GM12892 (cell line): ENCODE results near the gene COMMD9. TPM values are rescaled to one million over a fixed set of nuclear protein-coding genes. Genes with fewer than 3 reads are reported as not detected.
A peak's percentile ranks its signal among the peaks of the same experiment; 100 is the strongest.
"Not testable (repeated sequence)": the region's sequence is repeated elsewhere in the genome, so short reads cannot be mapped to it uniquely, and the experiment has no call there.

Experiments
- DNase-seq: peaks from one replicate; pipeline ENCODE4 v3.0.0; 2011; ENCODE audit not compliant: insufficient read length
- FAIRE-seq: peaks from 2 replicates; lab custom pipeline; 2011; peaks lifted over from hg19 to GRCh38; lab: Jason Lieb, UNC
- POLR2A ChIP-seq: IDR thresholded peaks from 2 replicates; pipeline ENCODE4 v1.6.1; 2011; ENCODE audit warnings: low read depth, low read length, control low read depth
- POLR2AphosphoS5 ChIP-seq: IDR thresholded peaks from 2 replicates; pipeline ENCODE4 v1.6.1; 2011; ENCODE audit warnings: low read depth, low read length, control low read depth
- TAF1 ChIP-seq: IDR thresholded peaks from 2 replicates; pipeline ENCODE4 v1.6.1; 2011; ENCODE audit warnings: low read depth, mild to moderate bottlenecking, control low read depth, low read length, borderline replicate concordance
- polyA plus RNA-seq: library from polyadenylated mRNA; unstranded; fragments of >200 nt; gene quantifications from one replicate; pipeline ENCODE4 v1.2.1, GENCODE V29; 2012; ENCODE audit warnings: missing spikeins, inconsistent platforms; ENCODE audit not compliant: missing spikeins

Gene COMMD9
- 29.3 TPM for polyA plus RNA-seq

DNA sequence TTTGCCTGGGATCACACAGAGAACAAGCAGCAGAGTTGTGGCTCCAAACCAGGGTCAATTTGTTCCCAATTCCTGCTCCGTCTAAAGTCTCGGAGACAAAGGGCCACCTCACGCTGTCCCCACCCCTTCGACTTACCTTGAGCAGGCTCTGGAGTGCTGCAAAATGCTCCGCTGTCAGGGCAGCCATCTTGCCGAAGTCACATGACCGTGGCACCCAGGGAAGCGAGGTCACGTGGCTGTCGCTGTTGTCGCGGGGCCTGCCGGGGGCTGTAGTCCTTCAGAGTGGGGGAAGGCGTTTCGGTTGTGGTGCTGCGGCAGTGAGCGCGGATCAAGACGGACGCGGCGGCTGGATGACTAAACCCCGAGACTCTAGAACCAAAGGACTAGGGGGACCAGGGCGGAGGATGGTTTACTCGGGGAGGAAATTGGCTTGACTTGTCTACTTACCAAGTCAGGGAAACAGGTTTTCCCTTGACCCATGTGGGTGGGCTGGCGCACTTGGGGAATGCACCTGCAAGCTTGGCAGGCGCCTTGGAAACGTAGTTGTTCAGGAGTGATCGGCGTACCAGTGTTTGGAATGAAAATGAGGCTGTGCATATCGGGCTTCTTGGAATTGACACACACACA is at the start of gene COMMD9:
Gene COMMD9, minus strand, starts transcription at position 199 of the 627 bp plus-strand sequence. Its CDS starts 12 bp downstream, at position 187.
- FAIRE-seq (peak; percentile 100), DNase-seq (peak; percentile 81)
- TF ChIP-seq TAF1 = peak; percentile 90
- peak; percentile 82 for TF ChIP-seq POLR2A
- TF ChIP-seq POLR2AphosphoS5 = peak; percentile 77

DNA sequence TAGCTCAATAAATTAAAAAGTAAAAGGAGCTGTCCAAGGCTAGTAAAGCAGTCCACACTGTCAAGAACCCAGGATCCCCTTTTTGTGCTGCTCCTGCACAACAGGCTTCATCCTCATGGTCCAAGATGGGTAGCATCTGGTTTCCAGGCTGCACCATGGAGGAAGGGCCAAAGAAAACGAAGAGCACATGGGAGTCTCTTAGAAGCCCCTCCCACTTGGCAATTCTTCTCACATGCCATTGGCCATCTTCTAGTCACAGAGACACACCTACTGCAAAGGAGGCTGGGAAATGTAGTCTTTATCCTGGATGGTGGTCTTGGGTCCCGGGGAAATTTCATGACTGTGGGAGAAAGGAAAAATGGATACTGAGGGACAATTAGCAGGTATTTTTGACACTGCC is 44.7 kb upstream of the COMMD9 start:
- FAIRE-seq (no peak), DNase-seq (no peak)
- no peak for TF ChIP-seq POLR2AphosphoS5
- no peak for TF ChIP-seq TAF1
- TF ChIP-seq POLR2A = no peak

DNA sequence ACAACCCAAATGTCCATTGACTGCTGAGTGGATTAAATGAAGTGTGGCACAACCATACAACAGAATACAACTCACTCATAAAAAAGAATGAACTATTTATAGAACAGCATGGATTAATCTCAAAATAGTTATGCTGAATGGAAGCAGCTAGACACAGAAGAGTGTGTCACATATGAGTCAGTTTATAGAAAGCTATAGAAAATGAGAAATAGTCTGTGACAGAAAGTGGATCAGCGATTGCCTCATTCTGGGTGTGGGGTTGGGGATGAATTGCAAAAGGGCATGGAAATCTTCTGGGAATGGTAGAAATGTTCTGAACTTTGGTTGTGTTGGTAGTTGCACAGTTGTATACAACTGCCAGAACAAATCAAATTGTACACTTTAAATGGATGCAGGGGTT is 44.2 kb upstream of the COMMD9 start:
- DNase-seq = no peak
- no peak for FAIRE-seq
- no peak for TF ChIP-seq POLR2A
- TF ChIP-seq TAF1 = no peak
- TF ChIP-seq POLR2AphosphoS5 = no peak

DNA sequence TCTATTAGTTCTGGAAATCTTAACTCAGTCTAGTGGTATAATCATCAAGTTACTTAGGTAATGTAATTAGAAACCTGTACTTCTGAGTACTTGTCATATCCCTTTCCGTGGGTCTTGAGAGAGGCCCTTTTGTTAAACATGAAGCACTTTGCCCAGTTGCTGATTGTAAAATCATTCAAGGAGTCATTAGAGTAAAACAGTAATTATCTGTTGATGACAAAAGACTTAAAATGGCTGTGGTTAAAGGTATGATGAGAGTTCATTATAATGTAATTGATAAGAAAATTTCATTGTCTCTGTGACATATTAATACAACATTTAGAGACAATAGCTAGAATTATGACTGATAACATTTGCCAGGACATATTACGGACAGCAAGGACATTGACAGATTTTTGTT is 41.2 kb upstream of the COMMD9 start:
- TF ChIP-seq POLR2A (no peak), TAF1 (no peak), POLR2AphosphoS5 (no peak)
- DNase-seq = no peak
- FAIRE-seq = no peak

DNA sequence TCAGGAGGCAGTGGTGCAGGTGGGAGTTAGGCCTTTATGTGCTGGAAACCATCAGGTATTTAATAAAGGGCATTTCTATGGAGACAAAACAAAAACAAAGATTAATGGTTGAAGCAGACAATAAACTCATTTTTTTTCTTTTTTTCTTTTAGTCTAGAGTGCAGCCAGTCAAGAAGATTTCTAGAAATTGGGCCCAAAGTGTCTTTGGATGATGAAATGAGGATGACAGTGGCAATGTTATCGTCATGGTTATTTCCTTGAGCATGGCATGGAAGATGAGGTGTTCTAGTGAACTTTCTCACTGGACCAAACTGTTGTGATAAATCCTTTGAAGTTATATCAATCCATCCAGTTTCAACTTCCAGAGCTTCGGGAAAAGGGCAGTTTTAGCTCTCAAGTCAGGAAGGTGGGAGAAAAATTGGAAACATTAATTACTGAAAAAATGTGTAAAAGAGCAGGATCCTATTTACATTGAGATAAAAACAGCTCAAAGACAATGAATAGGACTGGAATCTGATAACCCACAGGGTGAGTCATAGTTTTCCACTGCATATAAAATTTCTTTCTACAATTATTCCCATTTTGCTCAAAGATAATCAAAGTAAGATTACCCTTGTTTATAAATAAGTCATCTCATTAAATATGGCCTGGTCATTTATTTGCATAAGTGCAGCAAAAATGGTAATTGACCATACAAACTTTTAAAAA is 39.9 kb upstream of the COMMD9 start:
- peak; percentile 76 for FAIRE-seq
- no peak for TF ChIP-seq TAF1
- no peak for TF ChIP-seq POLR2A
- no peak for TF ChIP-seq POLR2AphosphoS5

DNA sequence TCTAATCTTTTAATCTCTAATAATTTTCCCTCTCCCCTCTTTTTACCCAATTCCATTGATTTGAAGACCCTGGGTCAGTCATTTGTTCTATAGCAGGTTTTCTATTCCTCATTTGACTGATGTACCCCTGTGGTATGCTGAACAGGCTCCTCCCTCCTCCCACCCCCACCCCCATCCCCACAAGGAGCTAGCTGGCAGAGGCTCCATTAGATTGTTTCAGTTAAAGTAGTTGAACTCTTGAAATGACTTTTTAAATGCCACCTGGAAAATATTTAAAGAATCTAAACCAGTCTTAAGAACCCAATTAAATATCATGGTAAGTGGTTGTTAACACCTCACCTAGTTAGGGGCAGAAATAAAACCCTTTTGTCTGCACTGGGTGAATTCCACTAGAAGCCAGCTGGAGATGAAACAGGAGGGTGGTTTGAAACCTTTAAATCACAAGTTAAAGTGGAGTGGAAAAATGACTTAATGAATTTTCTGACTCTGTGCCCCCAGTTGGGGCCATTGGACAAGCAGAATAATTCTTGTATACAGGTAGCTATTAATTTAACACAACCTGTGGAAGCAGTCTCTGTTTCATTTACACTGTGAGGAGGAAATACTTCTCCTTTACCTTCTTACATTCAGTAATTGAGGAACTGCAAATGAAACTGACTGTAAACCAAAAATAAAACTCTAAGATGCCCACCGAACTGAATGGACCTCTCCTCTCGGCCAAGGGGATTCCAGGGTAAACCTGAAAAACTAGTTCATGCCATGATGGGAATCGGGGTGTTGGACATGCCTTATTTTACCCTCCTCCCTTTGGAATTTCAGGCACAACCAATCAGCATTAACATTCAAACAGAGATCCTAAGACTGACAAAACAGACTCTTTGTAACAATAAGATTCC is 37.5 kb upstream of the COMMD9 start:
- TF ChIP-seq TAF1 (no peak), POLR2AphosphoS5 (no peak), POLR2A (no peak)
- FAIRE-seq = no peak

More for the DNA sequence above, 39.9 kb upstream of the COMMD9 start:
- no peak for DNase-seq

DNA sequence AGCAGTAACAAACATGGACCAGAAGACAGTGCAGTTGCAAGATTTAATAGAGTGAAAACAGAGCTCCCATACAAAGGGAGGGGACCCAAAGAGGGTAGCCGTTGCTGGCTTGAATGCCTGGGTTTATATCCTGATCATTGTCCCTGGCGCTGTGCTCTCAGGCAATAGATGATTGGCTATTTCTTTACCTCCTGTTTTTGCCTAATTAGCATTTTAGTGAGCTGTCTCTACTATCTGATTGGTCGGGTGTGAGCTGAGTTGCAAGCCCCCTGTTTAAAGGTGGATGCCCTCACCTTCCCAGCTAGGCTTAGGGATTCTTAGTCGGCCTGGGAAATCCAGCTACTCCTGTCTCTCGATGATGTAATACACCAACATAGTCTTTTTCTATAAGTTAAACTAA is 36.2 kb upstream of the COMMD9 start:
- DNase-seq, FAIRE-seq: not testable (repeated sequence)

More for the DNA sequence above, 37.5 kb upstream of the COMMD9 start:
- no peak for DNase-seq

DNA sequence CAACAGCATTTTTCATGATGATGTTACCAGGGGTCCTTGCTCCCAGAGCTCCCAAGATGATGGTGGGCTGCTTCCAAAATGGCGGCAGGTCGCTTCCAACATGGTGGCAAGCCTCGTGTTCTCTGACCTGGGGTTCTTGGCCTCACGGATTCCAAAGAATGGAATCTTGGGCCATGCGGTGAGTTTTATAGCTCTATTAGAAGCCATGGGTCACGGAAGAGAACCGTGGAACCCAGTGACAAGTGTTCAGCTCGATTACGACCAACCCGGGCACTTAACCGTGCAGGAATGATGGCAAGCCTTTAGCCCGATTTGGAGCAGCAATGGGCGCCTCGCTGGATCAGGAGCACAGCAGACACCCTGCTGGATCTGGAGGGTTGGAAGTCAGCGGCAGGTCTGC is 35.7 kb upstream of the COMMD9 start:
- not testable (repeated sequence) for DNase-seq, FAIRE-seq

DNA sequence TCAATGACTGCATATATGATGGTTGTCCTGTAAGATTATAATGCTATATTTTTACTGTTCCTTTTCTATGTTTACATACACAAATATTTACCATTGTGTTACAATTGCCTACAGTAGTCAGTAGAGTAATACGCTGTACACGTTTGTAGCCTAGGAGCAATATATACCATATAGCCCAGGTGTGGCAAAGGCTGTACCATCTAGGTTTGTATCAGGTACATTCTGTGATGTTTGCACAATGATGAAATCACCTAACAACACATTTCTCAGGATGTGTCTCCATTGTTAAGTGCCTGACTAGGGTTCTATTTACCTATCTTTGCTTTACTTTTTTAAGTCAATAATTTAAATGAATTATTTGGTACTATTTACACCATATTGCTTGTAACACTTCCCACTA is 28.8 kb upstream of the COMMD9 start:
- TF ChIP-seq TAF1 (no peak), POLR2AphosphoS5 (no peak), POLR2A (no peak)
- FAIRE-seq (no peak), DNase-seq (no peak)

DNA sequence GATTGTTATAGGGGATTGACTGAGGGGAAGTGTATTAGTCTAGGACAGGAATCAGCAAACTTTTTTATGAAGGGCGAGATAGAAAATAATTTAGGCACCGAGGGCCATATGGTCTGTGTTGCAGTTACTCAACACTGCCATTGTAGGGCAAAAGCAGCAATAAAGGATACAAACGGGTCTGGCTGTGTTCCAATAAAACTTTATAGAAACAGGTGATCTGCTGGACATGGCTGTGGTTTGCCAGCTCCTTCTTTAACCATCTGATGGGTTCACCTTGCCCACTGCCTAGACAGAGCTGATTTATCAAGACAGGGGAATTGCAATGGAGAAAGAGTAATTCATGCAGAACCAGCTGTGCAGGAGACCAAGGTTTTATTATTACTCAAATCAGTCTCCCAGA is 26.8 kb upstream of the COMMD9 start:
- no peak for TF ChIP-seq TAF1
- no peak for TF ChIP-seq POLR2A
- no peak for TF ChIP-seq POLR2AphosphoS5
- FAIRE-seq (no peak), DNase-seq (no peak)

DNA sequence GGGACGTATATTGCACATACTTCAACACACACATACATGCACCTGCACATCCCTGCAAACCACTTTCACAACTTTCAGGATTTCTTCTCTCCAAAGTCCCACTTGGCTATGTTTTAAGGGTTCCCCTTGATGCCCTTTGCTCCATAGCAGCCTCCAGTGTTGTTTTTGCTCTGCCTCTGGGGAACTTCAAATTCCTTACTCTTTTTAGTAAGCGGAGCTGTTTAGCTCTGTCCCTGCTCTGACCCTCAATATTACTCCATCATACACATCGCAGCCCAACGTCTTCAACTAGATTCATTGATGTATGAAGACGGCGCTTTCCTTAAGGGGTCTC is 25.2 kb upstream of the COMMD9 start:
- no peak for FAIRE-seq

DNA sequence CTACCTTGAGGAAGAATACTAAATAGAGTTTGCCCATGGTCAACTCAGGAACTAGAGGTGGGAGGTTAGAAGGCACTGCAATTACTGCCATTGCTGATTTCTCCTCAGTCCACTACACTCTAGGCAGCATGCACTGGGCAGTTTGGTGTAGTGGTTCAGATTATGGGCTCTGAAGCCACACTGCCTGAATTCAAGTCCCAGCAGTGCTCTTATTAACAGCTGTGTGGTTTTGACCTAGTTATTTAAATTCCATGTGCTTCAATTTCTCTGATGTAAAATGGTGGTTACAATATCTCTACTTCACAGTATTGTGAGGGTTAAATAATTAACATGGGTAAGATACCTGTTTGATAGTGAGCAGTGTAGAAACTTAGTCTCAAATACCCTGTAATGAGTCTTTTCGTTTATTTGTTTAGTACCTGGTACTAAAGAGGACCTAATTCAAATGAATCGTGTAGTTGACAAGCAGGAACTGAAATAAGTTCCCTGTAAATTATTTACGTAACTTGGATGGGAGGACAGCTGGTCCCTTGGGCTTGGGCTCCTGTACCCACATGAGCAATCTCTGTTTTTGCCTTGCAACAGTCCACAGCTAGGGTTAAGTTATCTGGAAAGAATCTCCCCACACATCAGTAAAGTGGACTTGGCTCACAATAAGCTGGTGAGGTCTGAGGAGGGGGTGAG is 24.7 kb upstream of the COMMD9 start:
- TF ChIP-seq POLR2A = no peak
- no peak for TF ChIP-seq TAF1
- no peak for TF ChIP-seq POLR2AphosphoS5
- DNase-seq (no peak), FAIRE-seq (no peak)

More for the DNA sequence above, 25.2 kb upstream of the COMMD9 start:
- no peak for DNase-seq
- no peak for TF ChIP-seq POLR2A
